Gastrocnemius medialis (tissue), 4 donors: ENCODE measurements around the gene SERINC3. TPM values are rescaled to one million over a fixed set of nuclear protein-coding genes. Genes with fewer than 3 reads are reported as not detected.

Experiments
- ATAC-seq, 2 donors: fragments of 150-250 bp; one replicate each; pipeline ENCODE4 v1.9.1; 2016
- DNase-seq, 2 donors: peaks; one replicate each; pipeline ENCODE4 v3.0.0-alpha.2; 2019
- H3K27ac ChIP-seq, 4 donors: fragments of 200-600 bp; sonication (generic); 1 replicate in 1 of 4; 2 replicates in 3 of 4; pipeline ENCODE4 v1.5.1; 2016 to 2018; ENCODE audit warnings: mild to moderate bottlenecking in 2 of 4, moderate library complexity in 1 of 4
- H3K27me3 ChIP-seq, 3 donors: fragments of 200-600 bp; sonication (generic) in 2 of 3; 1 replicate in 1 of 3; 2 replicates in 2 of 3; pipeline versions ENCODE4 v1.5.1 to v1.6.0; 2016 to 2019; ENCODE audit warnings: mild to moderate bottlenecking in 1 of 3, moderate library complexity in 1 of 3
- H3K36me3 ChIP-seq, 2 donors: fragments of 200-600 bp; sonication (generic) in 1 of 2; one replicate each; pipeline ENCODE4 v1.5.1; 2017 to 2018
- H3K4me1 ChIP-seq, 2 donors: fragments of 200-600 bp; sonication (generic) in 1 of 2; one replicate each; pipeline ENCODE4 v1.5.1; 2016 to 2017; ENCODE audit warnings: mild to moderate bottlenecking in 2 of 2
- H3K4me3 ChIP-seq, 4 donors: fragments of 200-600 bp; sonication (generic) in 3 of 4; 1 replicate in 1 of 4; 2 replicates in 3 of 4; pipeline ENCODE4 v1.5.1; 2016 to 2019; ENCODE audit warnings: mild to moderate bottlenecking in 2 of 4
- H3K9me3 ChIP-seq, 3 donors: fragments of 200-600 bp; sonication (generic) in 2 of 3; 1 replicate in 1 of 3; 2 replicates in 2 of 3; pipeline ENCODE4 v1.5.1; 2016 to 2019
- POLR2A ChIP-seq, 2 donors: fragments of 450-650 bp; IDR thresholded peaks; one replicate each; pipeline ENCODE4 v1.6.1; 2017; ENCODE audit warnings: antibody characterized with exemption in 2 of 2, mild to moderate bottlenecking in 2 of 2, moderate library complexity in 2 of 2
- in situ Hi-C, 4 donors: fragments of 200-750 bp; cut with MboI; loops; one replicate each; pipeline versions ENCODE4 v1.15.0 to v1.8.0; 2017; ENCODE audit warnings: low sequenced_read_pairs in 4 of 4
- intact Hi-C: fragments of 100-400 bp; cut with DNase I; formaldehyde crosslinking; loops from one replicate; pipeline ENCODE4 v1.15.1; 2023; ENCODE audit warnings: low total_unique reads
- total RNA-seq, 4 donors: library from RNA; depleted of rRNA; stranded (reverse); fragments of >200 nt; gene quantifications; one replicate each; pipeline versions ENCODE4 v1.1.0 to v1.2.3, GENCODE V29; 2016
- TF ChIP-seq, protein P1 (sequence below), 5 experiments: fragments of 450-650 bp in 3 of 5; fragments of 200-600 bp in 2 of 5; sonication (generic) in 2 of 5; IDR thresholded peaks in 4 of 5; conservative IDR thresholded peaks in 1 of 5; 1 replicate in 4 of 5; 2 replicates in 1 of 5; pipeline ENCODE4 v1.5.1; 2016 to 2019; ENCODE audit warnings: antibody characterized with exemption in 5 of 5, mild to moderate bottlenecking in 3 of 5, moderate library complexity in 3 of 5

The SERINC3 gene
- total RNA-seq, 4 donors from 2014 or later: 93.3 to 174 (median 139) TPM

DNA sequence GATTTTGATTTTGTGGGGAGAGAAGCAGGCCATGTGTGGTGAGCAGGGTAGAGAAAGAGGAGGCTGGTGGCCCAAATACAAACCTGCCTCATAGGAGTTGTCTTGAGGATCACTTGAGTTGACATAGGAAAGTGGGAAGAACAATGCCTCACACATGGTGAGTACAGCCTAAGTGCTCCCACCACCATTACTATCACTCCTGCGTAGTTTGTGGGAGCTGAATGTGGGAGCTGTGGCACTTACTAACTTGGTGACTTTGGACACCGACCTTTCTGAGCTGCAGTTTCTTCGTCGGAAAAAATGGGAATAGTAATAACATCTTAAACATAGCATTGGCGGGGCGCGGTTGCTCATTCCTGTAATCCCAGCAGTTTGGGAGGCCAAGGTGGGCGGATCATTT lies 25.5 kb upstream of the SERINC3 start:
- H3K4me3 ChIP-seq: no peak overlapping the region
- intact Hi-C loops: no loop called here
- DNase-seq: no peak
- H3K9me3 ChIP-seq: no peaks in the 10 kb centered on the region
- no peaks in the 10 kb centered on the region for H3K27me3 ChIP-seq
- H3K4me1 ChIP-seq: peaks cover 13 to 15% of the 10 kb centered on the region in 2 donors
- H3K27ac ChIP-seq: no peak overlapping the region
- ATAC-seq: no peak
- TF ChIP-seq POLR2A (IDR thresholded peaks at IDR 0.05): no peak
- TF ChIP-seq, protein P1, sequence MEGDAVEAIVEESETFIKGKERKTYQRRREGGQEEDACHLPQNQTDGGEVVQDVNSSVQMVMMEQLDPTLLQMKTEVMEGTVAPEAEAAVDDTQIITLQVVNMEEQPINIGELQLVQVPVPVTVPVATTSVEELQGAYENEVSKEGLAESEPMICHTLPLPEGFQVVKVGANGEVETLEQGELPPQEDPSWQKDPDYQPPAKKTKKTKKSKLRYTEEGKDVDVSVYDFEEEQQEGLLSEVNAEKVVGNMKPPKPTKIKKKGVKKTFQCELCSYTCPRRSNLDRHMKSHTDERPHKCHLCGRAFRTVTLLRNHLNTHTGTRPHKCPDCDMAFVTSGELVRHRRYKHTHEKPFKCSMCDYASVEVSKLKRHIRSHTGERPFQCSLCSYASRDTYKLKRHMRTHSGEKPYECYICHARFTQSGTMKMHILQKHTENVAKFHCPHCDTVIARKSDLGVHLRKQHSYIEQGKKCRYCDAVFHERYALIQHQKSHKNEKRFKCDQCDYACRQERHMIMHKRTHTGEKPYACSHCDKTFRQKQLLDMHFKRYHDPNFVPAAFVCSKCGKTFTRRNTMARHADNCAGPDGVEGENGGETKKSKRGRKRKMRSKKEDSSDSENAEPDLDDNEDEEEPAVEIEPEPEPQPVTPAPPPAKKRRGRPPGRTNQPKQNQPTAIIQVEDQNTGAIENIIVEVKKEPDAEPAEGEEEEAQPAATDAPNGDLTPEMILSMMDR (IDR thresholded peaks at IDR 0.05 in 4 of 5, conservative IDR thresholded peaks at IDR 0.05 in 1 of 5): no peak
- H3K36me3 ChIP-seq: no peaks in the 10 kb centered on the region
- in situ Hi-C loops: loop anchor here (25.0 kb wide), 2 partner anchors 160 to 190 kb away; partner anchors contain the start of gene KCNK15 (in 1 of the 4)

DNA sequence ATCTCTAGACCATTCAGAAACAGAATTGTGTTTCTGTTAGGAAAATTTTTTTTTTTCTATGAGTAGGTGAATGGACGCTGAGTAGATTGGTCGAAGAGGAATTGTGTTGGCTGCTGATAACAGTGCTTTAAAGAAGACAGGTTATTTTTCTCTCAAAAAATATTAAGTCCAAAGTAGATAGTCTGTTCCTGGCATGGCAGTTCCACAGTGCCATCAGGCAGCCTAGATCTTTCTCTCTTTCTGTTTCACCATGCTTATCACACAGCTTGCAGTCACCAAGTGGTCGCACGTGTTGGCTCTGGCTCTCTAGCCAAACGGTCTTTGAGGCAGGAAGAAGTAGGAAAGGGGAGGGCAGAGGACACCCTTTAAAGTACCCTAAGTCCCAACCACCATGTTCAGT lies 22.4 kb upstream of the SERINC3 start:
- Histone ChIP-seq H3K27me3 (no peaks in the 10 kb centered on the region), H3K9me3 (no peaks in the 10 kb centered on the region), H3K4me3 (no peak overlapping the region), H3K27ac (no peak overlapping the region), H3K36me3 (no peaks in the 10 kb centered on the region), H3K4me1 (peaks cover 8% of the 10 kb centered on the region in 2 donors)
- ATAC-seq (no peak), DNase-seq (no peak)
- TF ChIP-seq, protein P1 (IDR thresholded peaks at IDR 0.05 in 4 of 5, conservative IDR thresholded peaks at IDR 0.05 in 1 of 5): no peak
- TF ChIP-seq POLR2A (IDR thresholded peaks at IDR 0.05): no peak
- intact Hi-C loops: no loop called here
- in situ Hi-C loops: loop anchor here (25.0 kb wide), 2 partner anchors 157 to 193 kb away; partner anchors contain the start of gene KCNK15 (in 1 of the 4)

DNA sequence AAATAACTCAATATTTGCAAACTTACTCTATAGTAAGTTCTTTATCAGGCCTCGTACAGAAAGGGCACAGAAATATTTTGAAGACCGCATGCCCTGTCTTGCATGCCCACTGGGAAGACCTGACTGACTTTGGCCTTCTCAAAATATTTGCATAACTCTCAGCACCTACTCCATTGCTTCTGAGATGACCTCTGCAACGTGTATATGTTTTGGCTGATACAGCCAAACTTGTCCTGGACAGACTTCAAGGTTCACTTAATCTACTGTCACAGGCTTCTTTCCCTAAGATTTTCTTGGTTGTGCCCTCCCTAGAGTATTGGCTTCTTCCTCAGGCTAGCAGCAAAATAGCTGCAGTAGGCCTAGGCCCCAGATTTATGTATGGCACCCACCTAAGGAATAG lies 21.5 kb upstream of the SERINC3 start:
- H3K27me3 ChIP-seq: no peaks in the 10 kb centered on the region
- ATAC-seq (no peak), DNase-seq (no peak)
- intact Hi-C loops: no loop called here
- in situ Hi-C loops: loop anchor here (25.0 kb wide), 2 partner anchors 156 to 194 kb away; partner anchors contain the start of gene KCNK15 (in 1 of the 4)
- H3K4me1 ChIP-seq: peaks cover 8% of the 10 kb centered on the region in 2 donors
- H3K36me3 ChIP-seq: no peaks in the 10 kb centered on the region
- H3K9me3 ChIP-seq: no peaks in the 10 kb centered on the region
- H3K4me3 ChIP-seq: no peak overlapping the region
- TF ChIP-seq, protein P1 (IDR thresholded peaks at IDR 0.05 in 4 of 5, conservative IDR thresholded peaks at IDR 0.05 in 1 of 5): no peak
- TF ChIP-seq POLR2A (IDR thresholded peaks at IDR 0.05): no peak
- no peak overlapping the region for H3K27ac ChIP-seq

DNA sequence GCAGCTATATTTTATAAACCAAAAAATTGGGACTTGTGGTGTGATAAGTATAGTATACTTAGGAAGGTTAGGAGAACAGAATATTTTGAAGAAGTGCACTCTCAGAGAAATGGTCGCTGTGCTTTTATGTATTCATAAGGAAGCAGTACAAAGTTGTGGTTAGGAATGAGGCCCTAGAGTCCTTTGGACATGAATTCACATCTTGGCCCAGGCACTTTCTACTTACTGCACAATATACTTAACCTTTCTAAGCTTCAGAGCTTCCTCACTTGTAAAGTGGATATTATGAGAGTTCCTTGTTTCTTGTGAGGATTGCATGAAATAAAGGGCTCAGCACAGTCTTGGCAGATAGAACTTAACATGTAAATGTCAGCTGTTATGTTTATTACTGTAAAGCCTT lies 21.0 kb upstream of the SERINC3 start:
- TF ChIP-seq POLR2A (IDR thresholded peaks at IDR 0.05): no peak
- TF ChIP-seq, protein P1 (IDR thresholded peaks at IDR 0.05 in 4 of 5, conservative IDR thresholded peaks at IDR 0.05 in 1 of 5): no peak
- Histone ChIP-seq H3K4me1 (peaks cover 8% of the 10 kb centered on the region in 2 donors), H3K9me3 (no peaks in the 10 kb centered on the region), H3K27ac (no peak overlapping the region), H3K27me3 (no peaks in the 10 kb centered on the region), H3K4me3 (no peak overlapping the region), H3K36me3 (no peaks in the 10 kb centered on the region)
- DNase-seq (no peak), ATAC-seq (no peak)
- in situ Hi-C loops (loop anchor here (25.0 kb wide), 2 partner anchors 156 to 194 kb away; partner anchors contain the start of gene KCNK15 (in 1 of the 4)), intact Hi-C loops (no loop called here)

DNA sequence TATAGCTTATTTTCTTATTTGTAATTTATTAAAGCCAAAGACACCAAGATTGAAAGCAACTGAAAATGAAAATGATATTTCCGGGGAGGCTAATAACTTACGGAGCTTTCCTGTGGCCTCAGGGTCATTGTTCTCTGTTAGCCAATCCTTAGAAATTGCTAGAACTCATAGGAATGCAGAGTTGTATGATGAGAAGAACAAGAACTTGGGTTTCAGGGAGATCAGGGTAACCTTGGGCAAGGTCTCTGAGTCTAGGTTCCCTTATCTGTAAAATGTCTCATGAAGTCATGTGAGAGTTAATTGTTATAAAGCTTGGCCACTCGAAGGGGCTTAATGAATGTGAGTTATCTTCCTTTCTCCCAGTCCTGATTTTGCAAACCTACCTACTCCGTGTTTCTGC lies 20.1 kb upstream of the SERINC3 start:
- Histone ChIP-seq H3K27ac (no peak overlapping the region), H3K36me3 (no peaks in the 10 kb centered on the region), H3K9me3 (no peaks in the 10 kb centered on the region), H3K4me3 (no peak overlapping the region), H3K27me3 (no peaks in the 10 kb centered on the region), H3K4me1 (peaks cover 8% of the 10 kb centered on the region in 2 donors)
- intact Hi-C loops: no loop called here
- no peak for ATAC-seq
- TF ChIP-seq POLR2A (IDR thresholded peaks at IDR 0.05): no peak
- TF ChIP-seq, protein P1 (IDR thresholded peaks at IDR 0.05 in 4 of 5, conservative IDR thresholded peaks at IDR 0.05 in 1 of 5): no peak
- DNase-seq: no peak
- in situ Hi-C loops: loop anchor here (25.0 kb wide), 2 partner anchors 155 to 195 kb away; partner anchors contain the start of gene KCNK15 (in 1 of the 4)
